Retinal pigment epithelial cell (primary cell): ENCODE measurements around the gene ELAVL1.

Experiments
- DNase-seq: peaks from one replicate; pipeline ENCODE4 v3.0.0-alpha.2; 2010; ENCODE audit warnings: low read depth
- H3K4me3 ChIP-seq: 2 replicates; pipeline ENCODE4 v1.5.1; 2011; ENCODE audit warnings: mild to moderate bottlenecking, low read length, control low read depth, moderate library complexity
- TF ChIP-seq, protein P1 (sequence below): conservative IDR thresholded peaks from 2 replicates; pipeline ENCODE4 v1.5.1; 2011; ENCODE audit warnings: low read depth, low read length, control low read depth, inconsistent platforms

Gene ELAVL1

GRCh38 chr19:7968796-7969554 is 36.5 kb downstream of the ELAVL1 start:
- TF ChIP-seq, protein P1, sequence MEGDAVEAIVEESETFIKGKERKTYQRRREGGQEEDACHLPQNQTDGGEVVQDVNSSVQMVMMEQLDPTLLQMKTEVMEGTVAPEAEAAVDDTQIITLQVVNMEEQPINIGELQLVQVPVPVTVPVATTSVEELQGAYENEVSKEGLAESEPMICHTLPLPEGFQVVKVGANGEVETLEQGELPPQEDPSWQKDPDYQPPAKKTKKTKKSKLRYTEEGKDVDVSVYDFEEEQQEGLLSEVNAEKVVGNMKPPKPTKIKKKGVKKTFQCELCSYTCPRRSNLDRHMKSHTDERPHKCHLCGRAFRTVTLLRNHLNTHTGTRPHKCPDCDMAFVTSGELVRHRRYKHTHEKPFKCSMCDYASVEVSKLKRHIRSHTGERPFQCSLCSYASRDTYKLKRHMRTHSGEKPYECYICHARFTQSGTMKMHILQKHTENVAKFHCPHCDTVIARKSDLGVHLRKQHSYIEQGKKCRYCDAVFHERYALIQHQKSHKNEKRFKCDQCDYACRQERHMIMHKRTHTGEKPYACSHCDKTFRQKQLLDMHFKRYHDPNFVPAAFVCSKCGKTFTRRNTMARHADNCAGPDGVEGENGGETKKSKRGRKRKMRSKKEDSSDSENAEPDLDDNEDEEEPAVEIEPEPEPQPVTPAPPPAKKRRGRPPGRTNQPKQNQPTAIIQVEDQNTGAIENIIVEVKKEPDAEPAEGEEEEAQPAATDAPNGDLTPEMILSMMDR = no peak
- no peak for DNase-seq
- H3K4me3 ChIP-seq = no peak overlapping the region

DNA sequence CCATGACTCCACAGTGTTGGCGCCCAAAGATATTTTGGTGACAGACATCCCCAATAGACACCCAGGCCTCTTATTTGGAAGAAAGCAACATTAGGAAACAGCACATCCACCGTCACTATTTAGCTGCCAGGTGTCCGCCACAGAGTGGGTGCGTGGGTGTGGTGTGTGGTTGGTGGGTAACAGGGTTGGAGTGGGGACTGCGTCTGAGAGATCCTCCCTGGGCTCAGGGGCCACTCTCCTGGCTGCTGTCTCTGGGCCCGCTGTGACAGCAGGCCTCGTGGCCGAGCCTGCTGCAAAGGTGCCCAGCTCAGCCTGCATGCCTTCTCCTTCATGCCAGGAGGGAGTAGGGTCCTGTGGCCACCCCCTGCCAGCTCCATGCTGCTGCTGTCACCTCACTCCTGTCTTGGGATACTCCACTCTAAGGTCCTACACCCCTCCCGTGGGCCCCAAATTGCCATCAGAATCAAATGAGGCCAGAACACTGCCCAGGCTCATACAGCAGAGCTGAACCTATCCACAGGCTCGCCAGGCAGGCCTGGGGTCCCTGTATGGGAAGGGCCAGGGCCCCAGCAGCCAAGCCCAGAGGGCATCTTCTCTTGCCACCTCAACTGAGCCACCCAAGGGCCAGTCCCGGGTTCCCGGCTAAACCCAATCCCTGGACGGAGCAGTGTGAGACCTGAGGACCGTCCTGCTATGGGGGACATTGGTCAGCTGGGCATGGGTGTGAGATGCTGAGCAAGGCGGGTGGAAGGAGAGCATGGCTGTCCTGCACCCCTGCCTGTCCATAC is 37.2 kb downstream of the ELAVL1 start:
- DNase-seq = no peak
- H3K4me3 ChIP-seq = no peak overlapping the region
- TF ChIP-seq, protein P1 = no peak

GRCh38 chr19:7965921-7966665 is 39.3 kb downstream of the ELAVL1 start:
- TF ChIP-seq, protein P1 = no peak
- DNase-seq = no peak
- H3K4me3 ChIP-seq = no peak overlapping the region

- TF ChIP-seq, protein P1 = no peak
- no peak overlapping the region for H3K4me3 ChIP-seq
These were observed 40.1 kb downstream of the ELAVL1 start for GRCh38 chr19:7965259-7965841.

DNA sequence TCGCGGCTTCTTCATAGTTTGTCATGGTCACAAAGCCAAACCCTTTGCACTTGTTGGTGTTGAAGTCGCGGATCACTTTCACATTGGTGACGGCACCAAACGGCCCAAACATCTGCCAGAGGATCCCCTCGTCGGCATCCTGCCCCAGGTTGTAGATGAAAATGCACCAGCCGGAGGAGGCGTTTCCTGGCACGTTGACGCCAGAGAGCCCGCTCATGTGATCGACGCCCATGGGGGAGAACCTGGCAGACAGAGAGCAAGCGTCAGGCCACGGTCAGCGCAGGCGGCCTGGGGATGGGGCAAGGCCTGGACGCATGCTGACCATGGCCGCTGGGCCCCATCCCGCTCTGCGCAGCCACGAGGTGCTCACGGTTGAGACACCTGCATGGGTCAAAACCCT is 41.9 kb downstream of the ELAVL1 start:
- TF ChIP-seq, protein P1 = no peak
- no peak for DNase-seq
- no peak overlapping the region for H3K4me3 ChIP-seq

More at GRCh38 chr19:7965259-7965841, 40.1 kb downstream of the ELAVL1 start:
- no peak for DNase-seq

GRCh38 chr19:7962644-7963268 is 42.7 kb downstream of the ELAVL1 start:
- TF ChIP-seq, protein P1 = no peak
- no peak overlapping the region for H3K4me3 ChIP-seq
- no peak for DNase-seq
